Mucosa of stomach (tissue), 1 donor: ENCODE data around the gene EPS8.

Source experiments
- H3K27me3 ChIP-seq: one replicate; pipeline ENCODE4 v1.7.0; 2013; ENCODE audit warnings: mild to moderate bottlenecking, low read length; ENCODE audit not compliant: control insufficient read depth, insufficient read depth
- H3K36me3 ChIP-seq: one replicate; pipeline ENCODE4 v1.7.0; 2013; ENCODE audit warnings: low read length; ENCODE audit not compliant: control insufficient read depth, insufficient read depth
- H3K4me1 ChIP-seq: one replicate; pipeline ENCODE4 v1.7.0; 2013; ENCODE audit warnings: mild to moderate bottlenecking, low read length; ENCODE audit not compliant: control insufficient read depth, insufficient read depth
- H3K4me3 ChIP-seq: one replicate; pipeline ENCODE4 v1.7.0; 2013; ENCODE audit warnings: low read length
- H3K9ac ChIP-seq: one replicate; pipeline ENCODE4 v1.7.0; 2013; ENCODE audit warnings: mild to moderate bottlenecking, low read length, moderate library complexity
- H3K9me3 ChIP-seq: one replicate; pipeline ENCODE4 v1.7.0; 2013; ENCODE audit warnings: mild to moderate bottlenecking, low read length, moderate library complexity; ENCODE audit not compliant: control insufficient read depth
- donor health status: Pancreatic carcinoma.

Gene EPS8

DNA sequence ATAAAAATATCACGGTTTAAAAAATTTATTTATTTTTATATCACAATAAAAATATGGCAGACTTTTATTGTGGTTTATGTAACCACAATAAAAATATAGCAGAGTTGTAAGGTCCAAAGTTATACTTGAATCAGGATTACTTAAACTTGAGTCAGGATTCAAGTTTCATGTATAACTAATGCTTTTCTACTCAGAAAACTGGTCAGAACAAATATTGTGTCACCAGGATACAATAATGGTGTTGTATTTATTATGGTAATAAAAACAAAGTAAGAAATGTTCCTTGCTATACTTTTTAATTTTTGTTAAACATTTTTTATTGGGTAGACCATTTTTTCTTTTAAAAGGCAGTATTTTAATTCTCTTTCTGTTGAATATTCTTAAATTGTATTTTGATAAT, 29.2 kb upstream of the EPS8 start:
- Histone ChIP-seq H3K36me3 (no peaks in the 10 kb centered on the region), H3K4me1 (no peaks in the 10 kb centered on the region), H3K9me3 (no peaks in the 10 kb centered on the region), H3K27me3 (no peaks in the 10 kb centered on the region), H3K4me3 (no peak overlapping the region), H3K9ac (no peak overlapping the region)

DNA sequence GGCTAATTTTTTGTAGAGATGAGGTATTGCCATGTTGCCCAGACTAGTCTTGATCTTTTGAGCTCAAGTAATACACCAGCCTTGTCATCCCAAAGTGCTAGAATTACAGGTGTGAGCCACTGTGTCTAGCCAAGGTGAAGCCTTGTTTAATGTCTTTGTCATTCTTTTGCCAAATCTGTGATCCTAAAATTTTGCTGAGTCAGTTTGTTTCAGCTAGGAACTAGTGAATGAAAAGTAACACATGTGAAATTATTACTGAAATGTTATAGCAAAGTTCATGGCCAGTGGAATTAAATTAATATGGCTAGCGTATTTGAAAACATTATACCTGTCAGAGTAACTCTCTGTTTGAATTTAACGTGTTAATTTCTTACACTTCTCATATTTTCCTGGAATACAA, 26.5 kb upstream of the EPS8 start:
- H3K9ac ChIP-seq: no peak overlapping the region
- H3K4me1 ChIP-seq: no peaks in the 10 kb centered on the region

DNA sequence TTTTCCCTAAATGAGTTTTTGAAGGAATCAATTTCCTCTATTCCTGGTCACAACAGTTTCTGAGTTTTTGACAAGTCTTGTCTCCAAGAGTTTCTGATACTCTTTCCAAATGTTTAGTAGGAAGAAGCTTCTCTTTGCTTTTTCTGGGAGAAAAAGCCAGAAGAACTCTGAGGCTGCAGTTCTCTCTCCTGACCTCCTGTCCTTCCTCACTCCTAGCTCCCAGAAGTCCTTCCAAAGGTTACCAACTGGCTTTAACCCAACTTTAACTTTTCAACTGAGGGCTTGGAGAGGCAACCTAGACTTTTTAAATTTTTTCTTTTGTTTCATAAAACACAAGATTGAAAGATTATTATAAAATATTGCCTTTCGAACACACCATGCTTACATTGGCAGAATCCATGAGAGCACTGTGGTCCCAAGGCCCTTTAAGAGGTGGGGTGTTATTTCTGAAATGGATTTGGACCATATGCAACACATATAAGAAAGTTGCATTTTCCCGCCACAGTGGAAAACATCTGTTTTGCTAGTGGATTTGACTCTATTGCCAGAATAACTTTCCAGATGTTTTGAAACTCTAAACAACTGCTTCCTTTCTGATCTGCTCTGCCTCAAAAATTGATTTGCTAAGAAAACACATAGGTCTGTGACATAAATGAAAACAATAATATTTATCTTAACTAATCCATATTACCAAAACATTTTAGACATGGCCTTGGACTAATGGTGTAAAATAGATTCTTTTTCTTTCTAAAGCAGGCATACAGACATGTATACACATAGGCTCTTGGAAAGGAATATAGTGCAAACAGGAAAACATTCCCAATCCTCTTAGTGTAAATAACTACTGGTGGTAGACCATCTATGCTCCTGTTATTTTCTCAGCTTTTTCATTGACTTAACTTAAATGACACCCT, 22.3 kb upstream of the EPS8 start:
- Histone ChIP-seq H3K9me3 (no peaks in the 10 kb centered on the region), H3K4me3 (no peak overlapping the region), H3K9ac (no peak overlapping the region), H3K36me3 (no peaks in the 10 kb centered on the region), H3K27me3 (no peaks in the 10 kb centered on the region), H3K4me1 (no peaks in the 10 kb centered on the region)

More for the DNA sequence above, 26.5 kb upstream of the EPS8 start:
- no peaks in the 10 kb centered on the region for H3K9me3 ChIP-seq
- no peak overlapping the region for H3K4me3 ChIP-seq
- no peaks in the 10 kb centered on the region for H3K27me3 ChIP-seq
- no peaks in the 10 kb centered on the region for H3K36me3 ChIP-seq

DNA sequence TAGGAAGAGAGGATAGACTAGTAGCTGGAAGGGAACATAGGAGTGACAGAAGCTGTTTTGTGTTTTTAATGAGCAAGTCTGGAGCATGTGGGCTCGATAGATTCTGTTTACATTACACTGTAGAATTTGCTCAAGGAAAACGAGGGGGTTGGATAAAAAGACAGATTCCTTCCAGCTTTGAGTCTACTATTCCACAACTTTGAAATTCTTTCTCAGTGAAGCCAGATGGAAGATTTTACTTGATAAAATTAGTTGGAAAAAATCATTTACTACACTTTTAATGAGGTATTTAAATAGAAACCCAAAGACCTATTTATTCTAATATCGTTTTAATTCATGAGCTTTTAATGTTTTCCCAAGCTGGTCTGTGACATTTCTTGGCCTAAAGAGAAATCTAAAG, 19.5 kb upstream of the EPS8 start:
- Histone ChIP-seq H3K9me3 (no peaks in the 10 kb centered on the region), H3K27me3 (no peaks in the 10 kb centered on the region), H3K4me1 (no peaks in the 10 kb centered on the region), H3K36me3 (no peaks in the 10 kb centered on the region), H3K4me3 (no peak overlapping the region), H3K9ac (no peak overlapping the region)

DNA sequence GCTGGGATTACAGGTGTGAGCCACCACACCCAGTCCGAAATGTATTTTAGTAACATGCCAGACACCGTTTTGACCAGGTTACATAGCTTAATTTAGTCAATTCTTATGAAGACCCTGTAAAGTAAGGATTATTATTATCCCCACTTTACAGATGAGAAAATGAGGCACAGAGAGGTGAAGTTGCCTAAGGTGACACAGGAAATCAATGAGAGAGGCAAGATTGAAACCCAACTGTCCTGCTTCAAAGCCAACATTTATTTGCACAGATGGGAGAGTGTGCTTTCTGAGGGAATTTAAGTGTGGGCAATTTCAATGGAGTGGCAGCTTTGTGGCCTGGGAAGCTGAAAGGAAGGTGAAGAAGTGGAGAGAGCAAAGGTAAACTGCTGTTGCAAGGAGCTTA, 19.1 kb upstream of the EPS8 start:
- Histone ChIP-seq H3K4me1 (no peaks in the 10 kb centered on the region), H3K9ac (no peak overlapping the region), H3K27me3 (no peaks in the 10 kb centered on the region), H3K36me3 (no peaks in the 10 kb centered on the region), H3K9me3 (no peaks in the 10 kb centered on the region), H3K4me3 (no peak overlapping the region)

DNA sequence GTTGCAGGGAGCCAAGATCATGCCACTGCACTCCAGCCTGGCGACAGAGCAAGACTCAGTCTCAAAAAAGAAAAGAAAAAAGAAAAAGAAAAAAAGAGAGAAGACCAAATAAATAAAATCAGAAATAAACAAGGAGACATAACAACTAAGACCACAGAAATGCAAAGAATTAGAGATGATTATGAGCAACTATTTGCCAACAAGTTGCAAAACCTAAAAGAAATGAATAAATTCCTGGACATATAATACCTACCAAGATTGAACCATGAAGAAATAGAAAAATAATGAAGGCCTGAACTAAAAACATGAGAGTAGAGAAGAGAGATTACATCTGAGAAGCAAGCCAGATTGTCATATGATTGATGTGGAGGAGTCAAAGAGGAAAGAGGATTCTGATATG, 17.6 kb upstream of the EPS8 start:
- H3K4me3 ChIP-seq: no peak overlapping the region
- H3K9ac ChIP-seq: no peak overlapping the region
- H3K4me1 ChIP-seq: no peaks in the 10 kb centered on the region
- H3K36me3 ChIP-seq: no peaks in the 10 kb centered on the region
- no peaks in the 10 kb centered on the region for H3K9me3 ChIP-seq
- H3K27me3 ChIP-seq: no peaks in the 10 kb centered on the region

DNA sequence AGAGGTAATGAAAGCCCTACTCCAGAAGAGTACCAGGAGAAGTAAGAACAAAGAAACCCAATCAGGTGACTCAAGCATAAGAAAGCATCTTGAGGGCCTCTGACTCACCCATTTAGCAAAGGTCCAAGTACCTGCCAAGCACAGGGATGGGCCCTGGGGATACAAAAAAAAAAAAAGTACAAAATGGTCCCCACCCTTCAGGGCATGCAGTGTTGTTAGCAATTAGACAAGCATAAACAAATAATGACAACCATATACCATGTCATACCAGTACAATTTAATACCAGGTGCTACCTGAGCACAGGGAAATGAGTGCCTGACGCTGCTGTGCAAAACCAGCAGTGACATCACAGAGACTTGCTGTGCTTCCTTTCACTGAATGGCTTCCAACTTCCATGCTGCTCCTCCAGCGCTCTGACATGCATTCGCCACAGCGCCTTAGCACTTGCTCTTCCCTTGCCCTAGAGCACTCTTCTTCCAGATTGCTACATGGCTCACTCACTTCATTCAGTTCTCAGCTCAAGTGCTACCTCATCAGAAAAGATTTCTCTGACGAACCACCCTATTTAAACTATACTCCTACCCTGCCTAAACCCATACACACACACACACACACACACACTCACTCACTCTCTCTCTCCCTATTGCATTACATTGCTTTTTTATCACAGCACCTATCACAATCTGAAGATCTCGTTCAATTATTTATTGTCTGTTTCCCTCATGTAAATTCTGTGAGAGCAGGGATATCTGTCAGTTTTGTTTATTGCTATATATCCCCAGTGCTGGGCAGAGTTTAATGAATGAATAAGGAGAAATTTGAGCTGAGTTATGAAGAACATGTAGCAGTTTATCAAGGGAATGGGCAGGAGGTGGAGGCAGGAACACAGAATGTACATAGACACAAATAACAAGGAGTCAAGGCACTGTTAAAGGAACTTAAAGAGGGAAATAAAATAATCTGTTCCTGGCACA, 12.9 kb upstream of the EPS8 start:
- H3K9ac ChIP-seq: no peak overlapping the region
- H3K4me1 ChIP-seq: no peaks in the 10 kb centered on the region
- H3K36me3 ChIP-seq: no peaks in the 10 kb centered on the region
- H3K4me3 ChIP-seq: no peak overlapping the region
- no peaks in the 10 kb centered on the region for H3K9me3 ChIP-seq
- no peaks in the 10 kb centered on the region for H3K27me3 ChIP-seq

DNA sequence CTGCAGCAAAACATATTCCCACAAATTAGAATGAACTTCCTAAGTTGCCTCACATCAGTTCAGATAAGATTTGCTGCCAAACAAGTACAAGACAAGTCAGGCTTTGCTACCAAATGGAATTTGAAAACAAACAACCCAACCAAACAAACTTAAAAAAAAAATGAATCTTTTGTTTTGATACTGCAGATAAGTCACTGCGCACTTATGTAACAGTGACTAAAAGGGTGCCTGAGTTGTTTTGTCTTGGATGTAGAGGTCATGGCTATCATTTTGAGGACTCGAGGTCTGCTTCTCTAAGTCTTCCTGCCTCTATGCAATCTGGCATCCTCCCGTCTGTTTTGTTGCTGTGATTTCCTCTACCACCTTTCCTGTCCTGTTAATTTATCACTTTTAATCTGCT, 11.1 kb upstream of the EPS8 start:
- no peaks in the 10 kb centered on the region for H3K36me3 ChIP-seq
- H3K9me3 ChIP-seq: no peaks in the 10 kb centered on the region
- H3K4me1 ChIP-seq: no peaks in the 10 kb centered on the region
- H3K27me3 ChIP-seq: no peaks in the 10 kb centered on the region
- no peak overlapping the region for H3K9ac ChIP-seq
- H3K4me3 ChIP-seq: no peak overlapping the region

DNA sequence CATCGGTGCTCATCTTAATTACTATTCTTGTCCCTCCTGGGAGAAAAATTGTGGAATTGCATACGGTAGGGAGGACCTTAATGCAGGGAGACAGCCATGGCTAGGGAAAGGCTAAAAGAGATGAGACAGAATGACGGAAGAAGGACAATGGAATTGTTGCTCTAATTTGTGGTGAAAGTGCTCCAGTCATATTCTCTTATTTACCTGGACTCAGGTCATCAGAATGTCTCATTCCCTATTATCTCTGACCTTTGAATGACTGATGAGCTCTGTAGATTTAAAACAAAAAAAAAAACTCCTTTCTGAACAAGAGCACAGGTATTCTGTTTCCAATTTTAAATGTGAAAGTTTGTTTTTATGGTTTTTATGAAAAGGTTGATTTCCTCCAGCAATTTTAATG, 8.6 kb upstream of the EPS8 start:
- no peaks in the 10 kb centered on the region for H3K9me3 ChIP-seq
- no peaks in the 10 kb centered on the region for H3K27me3 ChIP-seq
- H3K4me1 ChIP-seq: no peaks in the 10 kb centered on the region
- no peak overlapping the region for H3K4me3 ChIP-seq
- no peaks in the 10 kb centered on the region for H3K36me3 ChIP-seq
- no peak overlapping the region for H3K9ac ChIP-seq

DNA sequence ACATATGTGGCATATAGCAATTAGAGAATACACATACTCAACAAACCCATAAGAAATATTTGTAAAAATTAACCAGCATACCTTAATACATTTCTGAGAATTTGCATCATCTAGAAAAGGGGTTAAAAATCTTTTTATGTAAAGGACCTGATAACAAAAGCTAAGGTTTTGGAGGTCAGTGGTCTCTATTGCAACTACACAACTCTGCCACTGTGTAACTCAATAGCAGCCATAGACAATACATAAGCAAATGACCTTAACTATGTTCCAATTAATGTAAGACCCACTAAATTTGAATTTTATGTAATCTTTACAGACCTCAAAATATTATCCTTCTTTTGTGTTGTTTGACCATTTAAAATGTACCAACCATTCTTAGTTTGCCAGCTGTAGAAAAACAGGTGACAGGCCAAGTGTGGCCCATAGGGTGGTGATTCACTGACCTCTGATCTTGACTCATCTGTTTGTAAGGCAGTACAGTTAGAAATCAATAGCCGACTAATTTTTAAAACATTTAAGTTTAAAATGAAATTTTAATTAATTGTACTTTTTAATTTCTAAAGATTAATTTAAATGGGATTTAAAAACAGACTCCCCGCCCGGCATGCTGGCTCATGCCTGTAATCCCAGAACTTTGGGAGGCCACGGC, 7.4 kb upstream of the EPS8 start:
- no peaks in the 10 kb centered on the region for H3K9me3 ChIP-seq
- H3K9ac ChIP-seq: no peak overlapping the region
- H3K4me3 ChIP-seq: no peak overlapping the region
- no peaks in the 10 kb centered on the region for H3K36me3 ChIP-seq
- H3K27me3 ChIP-seq: no peaks in the 10 kb centered on the region
- H3K4me1 ChIP-seq: no peaks in the 10 kb centered on the region

DNA sequence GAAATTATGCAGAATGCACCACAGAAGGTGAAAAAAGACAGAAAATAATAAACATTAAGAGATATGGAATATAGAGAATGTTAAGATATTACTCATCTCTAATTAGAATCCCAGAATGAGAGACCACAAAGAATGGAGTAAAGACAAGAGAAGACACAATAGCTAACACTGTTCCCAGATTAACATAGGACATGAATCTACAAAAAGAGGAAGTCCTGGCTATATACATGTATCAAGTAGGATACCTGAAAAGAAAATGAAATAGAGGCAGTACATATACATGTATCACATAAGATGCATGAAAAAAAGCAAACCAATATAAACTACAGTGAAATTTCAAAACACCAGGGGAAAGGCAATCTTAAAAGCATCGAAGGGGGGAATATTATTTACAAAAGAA, 5.6 kb upstream of the EPS8 start:
- no peaks in the 10 kb centered on the region for H3K9me3 ChIP-seq
- H3K9ac ChIP-seq: no peak overlapping the region
- H3K36me3 ChIP-seq: no peaks in the 10 kb centered on the region
- H3K4me1 ChIP-seq: no peaks in the 10 kb centered on the region
- H3K4me3 ChIP-seq: no peak overlapping the region
- no peaks in the 10 kb centered on the region for H3K27me3 ChIP-seq

DNA sequence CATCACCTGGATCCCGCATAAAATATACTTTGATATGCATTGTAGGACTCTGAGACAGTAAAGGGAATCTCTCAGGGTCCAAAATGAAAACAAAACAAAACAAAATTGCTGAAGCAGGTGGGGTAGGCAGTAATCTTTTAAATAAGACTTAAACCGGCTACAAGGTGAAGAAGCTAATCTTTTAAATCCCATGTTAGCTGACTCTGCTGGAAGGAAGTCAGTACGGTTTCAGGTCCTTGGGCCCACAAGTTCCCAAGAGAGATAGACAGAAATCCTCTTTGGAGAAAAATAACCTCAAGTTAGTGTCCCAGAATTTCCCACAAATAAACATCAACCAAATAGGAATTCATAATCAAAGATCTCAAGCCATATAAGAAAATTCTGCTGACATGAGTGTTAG, 5.0 kb upstream of the EPS8 start:
- H3K4me1 ChIP-seq: no peaks in the 10 kb centered on the region
- no peak overlapping the region for H3K9ac ChIP-seq
- no peaks in the 10 kb centered on the region for H3K27me3 ChIP-seq
- no peak overlapping the region for H3K4me3 ChIP-seq
- no peaks in the 10 kb centered on the region for H3K9me3 ChIP-seq
- no peaks in the 10 kb centered on the region for H3K36me3 ChIP-seq
